ENCODE results near the gene AP4B1.
A peak's percentile ranks its signal among the peaks of the same experiment; 100 is the strongest.

The AP4B1 gene

GRCh38 chr1:113930499-113931161, 26.0 kb upstream of the AP4B1 start:
- DNase-seq (ENCODE audit: low read depth in 2 of 3, low spot score in 1 of 3) = peak; percentile 57 to 67 (median 64)

GRCh38 chr1:113929750-113930498, 25.3 kb upstream of the AP4B1 start:
- DNase-seq (ENCODE audit: low read depth in 2 of 3, low spot score in 1 of 3) = peak in 2 of 3 donors; percentile 40 to 46

GRCh38 chr1:113928941-113929749, 24.5 kb upstream of the AP4B1 start, which contains the start of gene HIPK1:
HIPK1 (plus strand) TSS chr1:113929324.
- peak; percentile 83 to 91 (median 85) for DNase-seq (ENCODE audit: low read depth in 2 of 3, low spot score in 1 of 3)

GRCh38 chr1:113928187-113928930, 23.8 kb upstream of the AP4B1 start:
- DNase-seq (ENCODE audit: low read depth in 2 of 3, low spot score in 1 of 3) = no peak

DNA sequence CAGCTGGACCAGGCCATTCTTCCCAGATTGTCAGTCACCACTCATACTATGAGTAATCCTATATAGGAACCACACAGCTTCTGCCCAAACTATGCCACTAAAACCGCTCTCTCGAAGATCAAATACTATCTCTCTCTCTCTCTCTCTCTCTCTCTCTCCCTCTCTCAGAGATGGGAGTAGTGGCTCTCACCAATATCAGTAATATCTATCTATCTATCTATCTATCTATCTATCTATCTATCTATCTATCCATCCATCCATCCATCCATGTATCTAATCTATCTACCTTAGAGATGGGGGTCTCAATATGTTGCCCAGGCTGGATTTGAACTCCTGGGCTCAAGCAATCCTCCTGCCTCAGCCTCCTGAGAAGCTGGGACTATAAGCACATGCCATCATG, 19.9 kb upstream of the AP4B1 start:
- no peak for DNase-seq (ENCODE audit: low read depth in 2 of 3, low spot score in 1 of 3)

DNA sequence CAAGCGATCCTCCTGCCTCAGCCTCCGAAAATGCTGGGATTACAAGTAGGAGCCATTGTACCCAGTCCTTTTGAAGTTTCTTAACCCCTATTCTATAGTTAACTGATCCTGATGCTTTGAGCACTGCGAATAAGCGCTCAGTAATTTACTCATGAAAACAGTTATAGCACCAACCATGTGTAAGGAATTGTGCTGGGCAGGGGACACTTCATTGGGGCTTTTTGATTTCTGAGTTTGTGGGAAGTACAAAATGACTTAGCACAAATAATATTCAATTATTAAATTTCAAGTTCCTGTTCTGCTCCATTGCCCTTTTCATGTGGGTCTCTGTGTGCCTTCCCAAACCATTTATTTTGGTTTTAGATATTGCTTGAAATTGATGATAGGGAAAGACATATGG, 18.4 kb upstream of the AP4B1 start:
- DNase-seq (ENCODE audit: low read depth in 2 of 3, low spot score in 1 of 3) = no peak

DNA sequence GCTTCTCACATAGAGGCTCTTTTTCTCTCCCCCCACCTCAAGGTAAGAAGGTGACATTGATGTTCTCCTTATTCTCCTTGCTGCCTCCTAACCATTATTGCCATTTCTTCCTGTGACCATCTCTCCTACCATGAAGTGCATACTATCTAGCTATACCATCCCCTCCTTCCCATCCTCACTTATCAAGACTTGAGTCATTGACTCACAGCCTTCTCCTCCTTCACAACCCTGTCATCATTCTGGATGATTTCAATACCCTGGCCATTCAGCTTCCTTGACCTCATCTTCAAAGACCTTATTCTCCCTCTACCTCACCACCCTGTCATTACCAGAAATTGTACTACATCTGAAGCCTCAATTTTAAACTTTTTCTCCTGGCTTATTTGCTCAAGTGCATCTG, 13.6 kb upstream of the AP4B1 start:
- DNase-seq (ENCODE audit: low read depth in 2 of 3, low spot score in 1 of 3) = no peak

DNA sequence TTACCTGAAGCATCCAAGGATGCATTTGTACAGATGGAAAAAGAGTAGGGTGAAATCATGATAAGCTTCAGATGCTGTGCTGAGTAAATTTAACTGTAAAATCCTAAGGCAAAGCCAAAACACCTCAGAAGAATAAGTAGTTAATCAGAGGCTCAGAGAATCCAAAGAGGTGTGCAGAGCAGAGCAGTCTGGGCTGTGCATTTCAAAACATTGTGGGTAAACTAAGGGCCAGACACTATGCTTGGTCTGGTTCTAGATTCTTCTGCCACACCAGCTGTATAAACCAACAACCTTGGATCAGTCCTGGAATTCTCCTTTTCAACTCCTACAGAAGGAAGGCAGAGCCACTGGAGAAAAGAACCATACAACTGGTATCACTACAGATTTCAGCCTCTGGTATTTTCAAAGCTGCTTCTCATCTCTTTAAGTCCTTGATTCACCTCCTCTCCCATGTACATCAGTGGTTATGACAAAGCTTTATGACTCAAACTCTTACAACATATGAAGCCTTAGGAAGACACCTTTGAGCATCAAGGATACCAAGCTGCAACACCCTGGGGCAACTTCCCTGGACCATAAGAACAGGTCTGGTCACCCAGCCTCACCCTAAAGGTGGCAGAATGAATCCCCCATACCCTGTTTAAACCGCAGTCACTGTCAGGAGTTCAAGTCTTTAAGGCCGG, 12.9 kb upstream of the AP4B1 start:
- DNase-seq (ENCODE audit: low read depth in 2 of 3, low spot score in 1 of 3) = no peak

DNA sequence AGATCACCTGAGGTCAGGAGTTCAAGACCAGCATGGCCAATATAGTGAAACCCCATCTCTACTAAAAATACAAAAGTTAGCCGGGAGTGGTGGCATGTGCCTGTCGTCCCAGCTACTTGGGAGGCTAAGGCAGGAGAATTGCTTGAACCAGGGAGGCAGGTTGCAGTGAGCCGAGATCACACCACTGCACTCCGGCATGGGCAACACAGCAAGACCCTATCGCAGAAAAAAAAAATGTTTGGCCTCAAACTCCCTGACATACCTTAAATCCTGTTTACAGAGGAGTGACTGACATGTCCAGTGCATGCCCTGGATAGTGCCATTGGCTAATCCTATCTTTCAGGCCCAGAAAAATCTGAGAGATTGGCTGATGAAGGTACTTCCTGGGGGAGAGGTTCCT, 12.4 kb upstream of the AP4B1 start:
- no peak for DNase-seq (ENCODE audit: low read depth in 2 of 3, low spot score in 1 of 3)

- no peak for DNase-seq (ENCODE audit: low read depth in 2 of 3, low spot score in 1 of 3)
These were observed 9.5 kb upstream of the AP4B1 start for GRCh38 chr1:113913887-113914664.

DNA sequence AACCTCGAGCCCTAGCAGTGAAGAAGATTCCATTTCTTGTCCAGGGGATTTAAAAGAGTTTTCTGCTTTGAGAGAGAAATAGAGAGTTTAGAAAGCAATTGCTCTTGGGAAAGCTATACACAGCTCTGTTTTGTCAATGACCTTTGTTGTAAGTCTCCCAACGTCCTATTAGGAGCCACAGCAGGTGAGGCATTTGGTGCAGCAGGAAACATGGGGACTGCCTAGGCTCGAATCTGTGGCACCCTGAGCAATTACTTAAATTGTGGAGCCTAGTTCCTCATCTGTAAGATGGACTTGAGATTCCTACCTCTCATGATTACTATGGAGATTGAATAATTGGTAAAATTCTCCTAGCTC, 8.7 kb upstream of the AP4B1 start:
- no peak for DNase-seq (ENCODE audit: low read depth in 2 of 3, low spot score in 1 of 3)

- no peak for DNase-seq (ENCODE audit: low read depth in 2 of 3, low spot score in 1 of 3)
These were observed 8.2 kb upstream of the AP4B1 start for GRCh38 chr1:113912594-113913311.

- peak in 2 of 3 donors; percentile 10 to 15 for DNase-seq (ENCODE audit: low read depth in 2 of 3, low spot score in 1 of 3)
These were observed 849 bp upstream of the AP4B1 start for GRCh38 chr1:113905435-113905861.

GRCh38 chr1:113904293-113904673, 316 bp downstream of the AP4B1 start:
- DNase-seq (ENCODE audit: low read depth in 2 of 3, low spot score in 1 of 3) = no peak

GRCh38 chr1:113903501-113904292, 902 bp downstream of the AP4B1 start:
- DNase-seq (ENCODE audit: low read depth in 2 of 3, low spot score in 1 of 3) = peak in 1 of 3 donors; percentile 20

GRCh38 chr1:113901191-113901590, 3.4 kb downstream of the AP4B1 start:
- DNase-seq (ENCODE audit: low read depth in 2 of 3, low spot score in 1 of 3) = no peak

DNA sequence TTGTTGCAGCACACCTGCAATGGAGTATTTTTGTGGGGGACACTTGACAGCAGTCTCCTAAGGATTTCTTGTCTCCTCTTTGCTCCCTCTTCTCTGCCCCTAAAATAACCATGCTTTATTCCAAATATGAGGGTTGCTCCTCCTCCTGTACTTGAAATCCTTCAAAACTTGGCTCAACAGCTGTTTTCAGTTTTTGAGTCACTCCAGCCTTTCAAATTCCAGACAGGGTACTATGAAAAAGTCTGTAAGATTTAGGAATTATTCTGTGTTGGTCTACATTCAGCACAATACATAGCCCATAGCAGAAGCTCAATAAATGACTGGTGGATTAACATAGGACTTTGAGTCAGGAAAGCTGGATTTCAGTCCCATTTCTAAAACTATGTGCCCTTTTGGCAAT, 5.5 kb downstream of the AP4B1 start:
- DNase-seq (ENCODE audit: low read depth in 2 of 3, low spot score in 1 of 3) = no peak

DNA sequence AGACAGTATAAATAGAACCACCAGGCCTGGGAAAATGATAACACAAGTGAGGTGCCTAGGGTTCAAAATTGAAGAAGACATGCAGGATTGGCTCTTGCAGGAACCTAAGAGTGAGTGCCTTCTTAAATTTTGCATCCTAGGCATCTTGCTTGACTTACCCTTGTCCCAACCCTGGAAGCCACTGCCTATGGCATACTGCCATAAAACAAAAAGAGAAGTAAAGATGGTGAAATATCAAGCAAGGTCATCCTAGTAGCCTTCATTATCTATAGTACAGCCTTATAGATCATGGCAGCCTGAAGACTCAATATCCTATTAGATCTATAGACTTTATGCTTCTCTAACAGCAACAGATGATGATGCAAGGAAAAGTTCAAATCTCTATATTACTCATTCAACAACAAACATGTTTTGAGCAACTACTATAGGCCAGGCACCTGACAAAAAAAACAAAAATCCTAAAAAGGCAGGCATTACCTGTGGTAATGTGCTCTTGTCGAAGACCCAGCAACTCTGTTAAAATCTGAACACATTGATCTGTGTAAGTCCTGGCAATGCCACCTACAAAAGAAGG, 6.3 kb downstream of the AP4B1 start:
- DNase-seq (ENCODE audit: low read depth in 2 of 3, low spot score in 1 of 3) = no peak

All from stimulated activated CD4-positive, alpha-beta T cell treated with anti-CD3 and anti-CD28 coated beads, Interleukin-12 subunit alpha, Interleukin-12 subunit beta, amount 100 ng/mL, for 48 hours (primary cell).